HTR-8/SVneo (cell line): ENCODE data around the gene CFAP54.

ENCODE experiments used
- DNase-seq: peaks from one replicate; pipeline ENCODE4 v3.0.0; 2011; ENCODE audit warnings: low spot score, mixed read lengths; ENCODE audit not compliant: insufficient read length
- FAIRE-seq: peaks from 2 replicates; lab custom pipeline; 2011; peaks lifted over from hg19 to GRCh38; lab: Jason Lieb, UNC

CFAP54 gene

DNA sequence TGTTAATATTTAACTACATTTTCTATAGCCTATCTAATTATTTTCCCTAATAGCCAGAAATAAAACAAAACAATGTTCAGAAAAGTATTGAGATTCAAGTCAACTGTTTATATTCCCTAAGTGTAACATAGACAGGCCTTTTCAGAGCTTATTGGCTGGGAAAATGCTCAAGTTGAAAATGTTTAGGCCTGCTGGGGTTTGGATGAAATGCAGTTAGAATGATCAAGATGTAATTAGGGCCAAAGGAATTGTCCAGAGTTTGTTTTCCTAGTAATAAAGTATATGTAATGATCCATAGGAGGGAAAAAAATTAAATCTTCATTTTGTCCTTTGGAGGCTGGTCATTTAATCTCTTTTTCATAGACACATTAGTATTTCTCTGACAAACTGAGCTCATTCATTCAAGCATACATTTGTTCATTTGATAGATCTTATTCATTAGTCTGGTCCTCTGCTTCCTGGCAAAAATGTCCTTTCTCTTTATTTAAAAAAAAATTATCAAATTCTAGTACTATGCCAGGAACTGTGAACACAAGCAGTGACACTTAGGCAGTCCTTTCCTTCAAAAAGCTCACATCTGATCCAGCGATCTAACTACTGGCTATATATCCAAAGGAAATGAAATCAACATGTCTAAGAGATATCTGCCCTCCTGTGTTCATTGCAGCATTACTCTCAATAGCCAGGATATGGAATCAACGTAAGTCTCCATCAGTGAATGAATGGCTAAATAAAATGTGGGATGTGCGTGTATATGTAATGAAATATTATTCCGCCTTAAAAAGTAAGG, 377.6 kb downstream of the CFAP54 start:
- FAIRE-seq = no peak

GRCh38 chr12:96870946-96871345, 381.6 kb downstream of the CFAP54 start:
- DNase-seq (no peak), FAIRE-seq (no peak)

More for the DNA sequence above, 377.6 kb downstream of the CFAP54 start:
- DNase-seq = no peak

GRCh38 chr12:96872961-96873360, 383.6 kb downstream of the CFAP54 start:
- DNase-seq = no peak
- no peak for FAIRE-seq

GRCh38 chr12:96874211-96874610, 384.8 kb downstream of the CFAP54 start:
- DNase-seq = no peak
- no peak for FAIRE-seq

GRCh38 chr12:96876966-96877365, 387.6 kb downstream of the CFAP54 start:
- DNase-seq (no peak), FAIRE-seq (no peak)

GRCh38 chr12:96878704-96879103, 389.3 kb downstream of the CFAP54 start:
- FAIRE-seq (no peak), DNase-seq (peak; percentile 14)

- FAIRE-seq (no peak), DNase-seq (no peak)
Observed at GRCh38 chr12:96879301-96879700, 389.9 kb downstream of the CFAP54 start.

DNA sequence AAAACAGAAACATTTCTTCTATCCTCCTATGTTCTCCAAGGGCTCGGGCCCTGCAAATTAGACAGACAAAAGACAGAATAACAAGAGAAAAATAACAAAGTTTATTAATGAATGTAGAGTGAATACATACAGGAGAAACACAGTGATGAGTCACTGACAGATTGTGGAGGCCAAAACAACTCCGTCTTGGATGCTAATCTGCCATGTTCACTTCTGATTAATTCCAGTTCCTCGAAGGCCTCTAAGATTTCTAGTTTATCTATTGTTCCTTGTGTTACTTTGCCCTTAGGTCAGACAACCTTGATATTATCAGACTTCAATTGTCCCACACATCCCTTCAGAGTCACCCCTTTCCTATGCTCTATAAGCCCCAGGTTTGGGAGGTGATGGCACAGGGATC, 390.8 kb downstream of the CFAP54 start:
- no peak for DNase-seq
- no peak for FAIRE-seq

GRCh38 chr12:96881608-96882007, 392.2 kb downstream of the CFAP54 start:
- DNase-seq (no peak), FAIRE-seq (no peak)

DNA sequence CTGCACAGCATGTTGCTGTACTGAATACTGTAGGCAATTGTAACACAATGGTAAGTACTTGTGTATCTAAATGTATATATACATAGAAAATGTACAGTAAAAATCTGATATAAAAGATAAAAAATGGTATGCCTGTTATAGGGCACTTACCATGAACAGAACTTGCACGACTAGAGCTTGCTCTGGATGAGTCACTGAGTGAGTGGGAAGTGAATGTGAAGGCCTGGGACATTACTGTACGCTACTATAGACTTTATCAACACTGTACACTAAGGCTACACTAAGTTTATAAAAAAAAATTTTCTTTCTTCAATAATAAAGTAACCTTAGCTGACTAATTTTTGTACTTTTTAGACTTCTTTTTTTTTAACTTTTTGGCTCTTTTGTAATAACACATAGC, 393.5 kb downstream of the CFAP54 start:
- DNase-seq = no peak
- no peak for FAIRE-seq

GRCh38 chr12:96883571-96883970, 394.2 kb downstream of the CFAP54 start:
- FAIRE-seq = no peak
- no peak for DNase-seq

DNA sequence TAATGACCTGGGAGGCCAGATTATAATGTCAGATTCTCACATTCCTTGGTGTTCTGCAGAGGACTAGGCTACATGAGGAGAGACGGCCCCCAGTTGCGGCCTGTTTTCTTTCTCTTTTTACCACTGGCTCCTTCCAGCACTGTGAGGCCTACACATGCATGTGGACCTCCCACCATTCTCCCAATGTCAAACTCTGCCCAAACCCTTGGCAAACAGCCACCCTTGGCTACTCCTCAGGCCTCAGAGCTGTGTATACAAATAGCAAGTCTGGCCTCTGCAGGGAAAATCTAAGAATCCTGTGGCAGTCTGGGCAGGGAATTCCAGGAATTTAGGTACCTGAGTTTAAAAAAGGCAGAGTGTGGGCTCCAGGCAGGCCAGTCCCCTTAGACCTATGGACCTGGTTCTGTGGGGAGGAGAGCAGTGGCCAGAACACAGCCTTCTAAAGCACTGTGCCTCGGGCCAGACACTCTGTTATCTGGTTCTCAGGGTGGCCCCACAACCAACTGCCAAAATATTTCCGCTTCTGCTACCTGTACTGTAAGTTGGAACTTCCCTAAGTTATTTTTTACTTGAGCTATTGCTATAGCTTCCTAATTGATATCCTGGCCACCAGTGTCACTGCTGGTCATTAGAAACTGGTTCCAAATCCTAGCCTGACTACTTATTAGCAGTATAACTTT, 397.8 kb downstream of the CFAP54 start:
- FAIRE-seq (no peak), DNase-seq (no peak)

- FAIRE-seq = no peak
Observed at GRCh38 chr12:96889273-96889933, 400.0 kb downstream of the CFAP54 start.

GRCh38 chr12:96890331-96890730, 401.0 kb downstream of the CFAP54 start:
- FAIRE-seq = no peak
- DNase-seq = no peak

More at GRCh38 chr12:96889273-96889933, 400.0 kb downstream of the CFAP54 start:
- peak; percentile 43 for DNase-seq

- FAIRE-seq (no peak), DNase-seq (no peak)
Observed at GRCh38 chr12:96892104-96892503, 402.7 kb downstream of the CFAP54 start.

GRCh38 chr12:96897421-96897820, 408.0 kb downstream of the CFAP54 start:
- DNase-seq (no peak), FAIRE-seq (no peak)

DNA sequence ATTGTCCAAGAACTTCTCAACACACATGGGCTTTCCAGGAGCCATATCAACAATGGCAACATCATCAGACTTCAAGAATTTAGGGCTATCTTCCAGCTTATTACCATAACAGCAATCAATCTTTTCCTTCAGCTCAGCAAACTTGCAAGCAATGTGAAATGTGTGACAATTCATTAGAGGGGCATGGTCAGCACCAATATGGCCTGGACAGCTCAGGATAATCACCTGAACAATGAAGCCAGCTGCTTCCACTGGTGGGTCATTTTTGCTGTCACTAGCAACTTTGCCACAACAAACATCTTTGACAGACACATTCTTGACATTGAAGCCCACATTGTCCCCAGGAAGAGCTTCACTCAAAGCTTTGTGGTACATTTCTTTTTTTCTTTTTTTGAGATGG, 411.8 kb downstream of the CFAP54 start:
- DNase-seq (no peak), FAIRE-seq (no peak)

- DNase-seq (no peak), FAIRE-seq (no peak)
Observed at GRCh38 chr12:96902076-96902475, 412.7 kb downstream of the CFAP54 start.

- DNase-seq (no peak), FAIRE-seq (no peak)
Observed at GRCh38 chr12:96906498-96906848, 417.1 kb downstream of the CFAP54 start.

DNA sequence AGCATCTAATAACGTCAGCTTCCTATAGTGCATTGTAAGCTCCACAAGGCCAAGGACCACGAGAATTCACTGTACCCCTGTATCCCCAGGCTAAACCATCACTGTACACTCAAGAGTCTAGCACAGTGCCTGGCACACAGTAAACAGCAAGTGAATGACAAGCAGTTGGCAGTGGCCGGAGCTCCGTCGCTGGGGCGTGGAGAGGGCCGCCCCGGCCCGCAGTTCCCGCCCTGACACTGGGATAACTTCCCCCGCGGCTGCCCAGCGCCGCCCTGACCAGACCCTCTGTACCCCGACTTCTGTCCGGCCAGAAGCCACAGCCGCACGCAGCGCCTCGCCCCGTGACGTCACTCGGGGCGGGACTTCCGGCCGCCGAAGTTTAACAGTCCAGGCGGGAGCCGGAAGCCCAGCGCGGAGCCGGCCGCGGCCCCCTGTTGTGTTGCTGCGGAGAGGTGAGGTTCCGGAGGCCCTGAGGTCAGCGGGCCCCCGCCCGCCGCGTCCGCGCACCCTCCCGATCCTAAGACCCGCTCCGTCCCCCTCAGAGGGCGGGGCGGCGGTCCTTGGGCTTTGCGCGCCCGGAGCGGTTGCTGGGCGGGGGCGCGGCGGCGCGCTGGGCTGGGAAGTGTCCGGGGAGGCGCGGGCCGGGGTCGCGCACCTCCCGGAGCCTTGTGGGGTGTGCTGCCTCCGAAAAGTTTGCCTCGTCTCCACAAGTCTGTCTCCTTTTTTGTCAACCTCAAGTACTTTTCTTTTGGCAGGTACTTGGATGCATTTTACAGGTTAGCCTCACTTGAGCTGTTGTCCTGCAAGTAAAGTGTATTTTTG, 417.7 kb downstream of the CFAP54 start, which contains the start of gene NEDD1:
Gene NEDD1, plus strand, starts transcription at position 409 of the 822 bp plus-strand sequence. CDS start 2,503 bp downstream, outside the sequence.
- DNase-seq (peak; percentile 86), FAIRE-seq (peak; percentile 80)
